ENCODE measurements around the gene SMCO4.
"Not testable (repeated sequence)": the region's sequence is repeated elsewhere in the genome, so short reads cannot be mapped to it uniquely, and the experiment has no call there.

Gene SMCO4

DNA sequence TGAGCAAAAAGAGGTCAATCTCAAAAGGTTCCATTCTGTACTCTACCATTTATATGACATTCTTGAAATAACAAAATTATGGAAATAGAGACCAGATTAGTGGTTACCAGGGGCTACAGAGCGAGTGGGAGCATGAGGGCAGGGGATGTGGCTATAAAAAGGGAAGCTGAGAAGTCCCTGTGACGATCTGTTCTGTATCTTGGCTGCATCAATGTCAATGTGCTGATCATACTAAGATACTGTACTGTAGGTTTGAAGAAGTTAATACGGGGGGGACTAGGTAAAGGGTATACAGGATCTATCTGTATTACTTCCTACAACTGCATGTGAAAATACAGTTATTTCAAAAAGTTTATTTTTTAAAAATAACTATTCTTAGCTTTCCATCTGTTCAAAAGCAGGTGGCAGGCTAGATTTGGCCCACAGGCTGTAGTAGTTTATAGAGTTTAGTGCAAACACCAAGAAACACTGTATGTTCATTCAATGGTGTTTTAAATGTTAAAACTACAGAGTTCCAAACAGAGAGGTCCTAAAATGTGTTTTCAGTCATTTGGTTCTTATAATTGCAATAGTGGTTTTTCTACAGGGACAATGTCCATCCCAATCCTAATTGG is 78.2 kb downstream of the SMCO4 start:
- no peaks in the 10 kb centered on the region for H3K36me3 ChIP-seq (ENCODE audit: control insufficient read depth, insufficient read depth, low read length)
- H3K27me3 ChIP-seq (replicated peaks; ENCODE audit: control insufficient read depth, insufficient read depth, low read length): no peaks in the 10 kb centered on the region
- H3K4me3 ChIP-seq (replicated peaks; ENCODE audit: low read depth, low read length): no peak overlapping the region
- TF ChIP-seq, protein P1, sequence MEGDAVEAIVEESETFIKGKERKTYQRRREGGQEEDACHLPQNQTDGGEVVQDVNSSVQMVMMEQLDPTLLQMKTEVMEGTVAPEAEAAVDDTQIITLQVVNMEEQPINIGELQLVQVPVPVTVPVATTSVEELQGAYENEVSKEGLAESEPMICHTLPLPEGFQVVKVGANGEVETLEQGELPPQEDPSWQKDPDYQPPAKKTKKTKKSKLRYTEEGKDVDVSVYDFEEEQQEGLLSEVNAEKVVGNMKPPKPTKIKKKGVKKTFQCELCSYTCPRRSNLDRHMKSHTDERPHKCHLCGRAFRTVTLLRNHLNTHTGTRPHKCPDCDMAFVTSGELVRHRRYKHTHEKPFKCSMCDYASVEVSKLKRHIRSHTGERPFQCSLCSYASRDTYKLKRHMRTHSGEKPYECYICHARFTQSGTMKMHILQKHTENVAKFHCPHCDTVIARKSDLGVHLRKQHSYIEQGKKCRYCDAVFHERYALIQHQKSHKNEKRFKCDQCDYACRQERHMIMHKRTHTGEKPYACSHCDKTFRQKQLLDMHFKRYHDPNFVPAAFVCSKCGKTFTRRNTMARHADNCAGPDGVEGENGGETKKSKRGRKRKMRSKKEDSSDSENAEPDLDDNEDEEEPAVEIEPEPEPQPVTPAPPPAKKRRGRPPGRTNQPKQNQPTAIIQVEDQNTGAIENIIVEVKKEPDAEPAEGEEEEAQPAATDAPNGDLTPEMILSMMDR (IDR thresholded peaks at IDR 0.05; ENCODE audit: insufficient read depth, low read length, poor library complexity, severe bottlenecking): no peak
- DNase-seq (ENCODE audit: extremely low read depth, insufficient read length): no peak

DNA sequence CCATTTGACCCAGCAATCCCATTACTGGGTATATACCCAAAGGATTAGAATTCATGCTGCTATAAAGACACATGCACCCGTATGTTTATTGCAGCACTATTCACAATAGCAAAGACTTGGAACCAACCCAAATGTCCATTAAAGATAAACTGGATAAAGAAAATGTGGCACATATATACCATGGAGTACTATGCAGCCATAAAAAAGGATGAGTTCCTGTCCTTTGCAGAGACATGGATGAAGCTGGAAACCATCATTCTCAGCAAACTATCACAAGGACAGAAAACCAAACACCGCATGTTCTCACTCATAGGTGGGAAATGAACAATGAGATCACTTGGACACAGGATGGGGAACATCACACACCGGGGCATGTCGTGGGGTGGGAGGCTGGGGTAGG is 79.5 kb downstream of the SMCO4 start:
- H3K27me3 ChIP-seq (replicated peaks; ENCODE audit: control insufficient read depth, insufficient read depth, low read length); H3K36me3 ChIP-seq (ENCODE audit: control insufficient read depth, insufficient read depth, low read length); H3K4me3 ChIP-seq (replicated peaks; ENCODE audit: low read depth, low read length); DNase-seq (ENCODE audit: extremely low read depth, insufficient read length): not testable (repeated sequence)

DNA sequence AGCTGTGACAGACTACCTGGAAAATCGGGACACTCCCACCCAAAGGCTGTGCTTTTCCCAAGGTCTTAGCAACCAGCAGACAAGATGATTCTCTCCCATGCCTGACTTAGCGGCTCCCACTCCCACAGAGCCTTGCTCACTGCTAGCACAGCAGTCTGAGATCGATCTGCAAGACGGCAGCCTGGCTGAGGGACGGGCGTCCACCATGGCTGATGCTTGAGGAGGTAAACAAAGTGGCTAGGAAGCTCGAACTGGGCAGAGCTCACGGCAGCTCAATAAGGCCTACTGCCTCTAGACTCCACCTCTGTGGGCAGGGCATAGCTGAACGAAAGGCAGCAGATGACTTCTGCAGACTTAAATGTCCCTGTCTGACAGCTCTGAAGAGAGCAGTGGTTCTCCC is 84.9 kb downstream of the SMCO4 start:
- no peaks in the 10 kb centered on the region for H3K27me3 ChIP-seq (replicated peaks; ENCODE audit: control insufficient read depth, insufficient read depth, low read length)
- no peaks in the 10 kb centered on the region for H3K36me3 ChIP-seq (ENCODE audit: control insufficient read depth, insufficient read depth, low read length)
- no peak overlapping the region for H3K4me3 ChIP-seq (replicated peaks; ENCODE audit: low read depth, low read length)
- TF ChIP-seq, protein P1 (IDR thresholded peaks at IDR 0.05; ENCODE audit: insufficient read depth, low read length, poor library complexity, severe bottlenecking): no peak
- no peak for DNase-seq (ENCODE audit: extremely low read depth, insufficient read length)

DNA sequence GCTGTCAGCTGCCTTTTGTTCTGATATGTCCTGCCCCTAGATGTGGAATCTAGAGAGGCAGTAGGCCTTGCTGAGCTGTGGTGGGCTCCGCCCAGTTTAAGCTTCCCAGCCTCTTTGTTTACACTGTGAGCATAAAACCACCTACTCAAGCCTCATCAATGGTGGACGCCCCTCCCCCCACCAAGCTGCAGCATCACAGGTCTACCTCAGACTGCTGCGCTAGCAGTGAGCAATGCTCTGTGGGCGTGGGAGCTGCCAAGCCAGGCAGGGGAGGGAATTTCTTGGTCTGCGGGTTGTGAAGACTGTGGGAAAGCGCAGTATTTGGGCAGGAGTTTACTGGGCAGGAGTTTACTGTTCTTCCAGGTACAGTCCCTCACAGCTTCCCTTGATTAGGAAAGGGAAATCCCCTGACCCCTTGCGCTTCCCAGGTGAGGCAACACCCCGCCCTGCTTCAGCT is 98.5 kb downstream of the SMCO4 start:
- no peaks in the 10 kb centered on the region for H3K27me3 ChIP-seq (replicated peaks; ENCODE audit: control insufficient read depth, insufficient read depth, low read length)
- no peak overlapping the region for H3K4me3 ChIP-seq (replicated peaks; ENCODE audit: low read depth, low read length)
- no peaks in the 10 kb centered on the region for H3K36me3 ChIP-seq (ENCODE audit: control insufficient read depth, insufficient read depth, low read length)
- TF ChIP-seq, protein P1 (IDR thresholded peaks at IDR 0.05; ENCODE audit: insufficient read depth, low read length, poor library complexity, severe bottlenecking): no peak
- no peak for DNase-seq (ENCODE audit: extremely low read depth, insufficient read length)

DNA sequence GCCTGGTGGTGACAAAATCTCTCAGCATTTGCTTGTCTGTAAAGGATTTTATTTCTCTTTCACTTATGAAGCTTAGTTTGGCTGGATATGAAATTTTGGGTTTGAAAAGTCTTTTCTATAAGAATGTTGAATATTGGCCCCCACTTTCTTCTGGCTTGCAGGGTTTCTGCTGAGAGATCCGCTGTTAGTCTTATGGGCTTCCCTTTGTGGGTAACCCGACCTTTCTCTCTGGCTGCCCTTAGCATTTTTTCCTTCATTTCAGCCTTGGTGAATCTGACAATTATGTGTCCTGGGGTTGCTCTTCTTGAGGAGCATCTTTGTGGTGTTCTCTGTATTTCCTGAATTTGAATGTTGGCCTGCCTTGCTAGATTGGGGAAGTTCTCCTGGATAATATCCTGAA is 100.0 kb downstream of the SMCO4 start:
- not testable (repeated sequence) for H3K27me3 ChIP-seq (replicated peaks; ENCODE audit: control insufficient read depth, insufficient read depth, low read length); DNase-seq (ENCODE audit: extremely low read depth, insufficient read length); H3K36me3 ChIP-seq (ENCODE audit: control insufficient read depth, insufficient read depth, low read length); H3K4me3 ChIP-seq (replicated peaks; ENCODE audit: low read depth, low read length)

DNA sequence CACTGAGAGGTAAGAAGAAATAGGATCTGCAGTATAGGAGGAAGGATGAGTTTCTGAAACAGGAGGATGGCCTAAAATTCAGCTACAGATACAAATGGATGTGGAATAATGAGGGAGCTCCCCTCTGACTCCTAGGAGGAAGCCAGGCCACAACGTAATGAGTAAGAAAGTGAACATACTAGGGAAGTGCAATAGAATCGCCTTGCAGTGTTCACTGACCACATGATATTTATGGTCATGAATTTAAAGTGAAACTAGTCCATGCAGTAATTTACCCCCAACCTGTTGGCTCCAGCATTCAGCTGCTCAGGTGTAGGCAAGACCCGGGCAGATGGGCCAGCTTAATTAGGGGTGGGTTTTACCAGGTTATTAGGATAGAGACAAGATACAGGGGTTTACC is 110.9 kb downstream of the SMCO4 start:
- Histone ChIP-seq H3K4me3 (replicated peaks; ENCODE audit: low read depth, low read length) (no peak overlapping the region), H3K27me3 (replicated peaks; ENCODE audit: control insufficient read depth, insufficient read depth, low read length) (no peaks in the 10 kb centered on the region), H3K36me3 (ENCODE audit: control insufficient read depth, insufficient read depth, low read length) (no peaks in the 10 kb centered on the region)
- TF ChIP-seq, protein P1 (IDR thresholded peaks at IDR 0.05; ENCODE audit: insufficient read depth, low read length, poor library complexity, severe bottlenecking): no peak
- DNase-seq (ENCODE audit: extremely low read depth, insufficient read length): no peak

All from GM06990 (cell line).